Ectodermal cell (in vitro differentiated cells): Measurements from ENCODE around the gene RBM20.

Experiments
- H3K27ac ChIP-seq: 2 replicates; pipeline ENCODE4 v1.7.0; 2013; ENCODE audit warnings: mild to moderate bottlenecking, low read depth, low read length; ENCODE audit not compliant: insufficient read depth, poor library complexity, severe bottlenecking
- H3K27me3 ChIP-seq: 2 replicates; pipeline ENCODE4 v1.7.0; 2013; ENCODE audit warnings: mild to moderate bottlenecking, low read length; ENCODE audit not compliant: insufficient read depth, control insufficient read depth, poor library complexity, severe bottlenecking
- H3K36me3 ChIP-seq: one replicate; pipeline ENCODE4 v1.7.0; 2013; ENCODE audit warnings: low read length; ENCODE audit not compliant: control insufficient read depth, insufficient read depth
- H3K4me1 ChIP-seq: one replicate; pipeline ENCODE4 v1.7.0; 2013; ENCODE audit warnings: low read length; ENCODE audit not compliant: control insufficient read depth, insufficient read depth
- H3K4me3 ChIP-seq: 2 replicates; pipeline ENCODE4 v1.7.0; 2013; ENCODE audit warnings: low read depth, low read length, control low read depth; ENCODE audit not compliant: insufficient read depth
- H3K9me3 ChIP-seq: 2 replicates; pipeline ENCODE4 v1.7.0; 2013; ENCODE audit warnings: mild to moderate bottlenecking, low read length, moderate library complexity; ENCODE audit not compliant: control insufficient read depth
- WGBS, 2 experiments: methylation state at CpG; one replicate each; pipeline ENCODE4 v1.1.7; 2013; ENCODE audit warnings: missing lambda C conversion rate in 2 of 2; 5-methylcytosine and 5-hydroxymethylcytosine counted together

The RBM20 gene

GRCh38 chr10:110625356-110625894, 18.7 kb upstream of the RBM20 start:
- H3K9me3 ChIP-seq, result no peaks in the 10 kb centered on the region
- H3K4me1 ChIP-seq, result no peaks in the 10 kb centered on the region
- H3K4me3 ChIP-seq, result no peak overlapping the region
- H3K36me3 ChIP-seq, result no peaks in the 10 kb centered on the region
- no peaks in the 10 kb centered on the region for H3K27me3 ChIP-seq
- H3K27ac ChIP-seq, result no peak overlapping the region
- WGBS, 2 experiments, result 92% methylated on average over 6 of the region's 6 CpGs

- no peaks in the 10 kb centered on the region for H3K9me3 ChIP-seq
- H3K4me3 ChIP-seq, result no peak overlapping the region
- 95% methylated on average over 5 of the region's 5 CpGs for WGBS, 2 experiments
- H3K4me1 ChIP-seq, result no peaks in the 10 kb centered on the region
- no peak overlapping the region for H3K27ac ChIP-seq
- no peaks in the 10 kb centered on the region for H3K36me3 ChIP-seq
- H3K27me3 ChIP-seq, result no peaks in the 10 kb centered on the region
These were observed 17.9 kb upstream of the RBM20 start for GRCh38 chr10:110625951-110626855.

- Histone ChIP-seq H3K27me3 (no peaks in the 10 kb centered on the region), H3K4me1 (no peaks in the 10 kb centered on the region), H3K9me3 (no peaks in the 10 kb centered on the region), H3K36me3 (no peaks in the 10 kb centered on the region), H3K27ac (no peak overlapping the region), H3K4me3 (no peak overlapping the region)
These were observed 16.0 kb upstream of the RBM20 start for GRCh38 chr10:110628161-110628560.

- H3K9me3 ChIP-seq, result no peaks in the 10 kb centered on the region
- no peak overlapping the region for H3K27ac ChIP-seq
- H3K27me3 ChIP-seq, result no peaks in the 10 kb centered on the region
- WGBS, 2 experiments, result 73 to 80% methylated on average over 3 of the region's 3 CpGs
- H3K4me3 ChIP-seq, result no peak overlapping the region
- no peaks in the 10 kb centered on the region for H3K4me1 ChIP-seq
- H3K36me3 ChIP-seq, result no peaks in the 10 kb centered on the region
These were observed 14.4 kb upstream of the RBM20 start for GRCh38 chr10:110629680-110630191.

GRCh38 chr10:110631934-110632333, 12.2 kb upstream of the RBM20 start:
- no peaks in the 10 kb centered on the region for H3K27me3 ChIP-seq
- H3K4me3 ChIP-seq, result no peak overlapping the region
- H3K4me1 ChIP-seq, result no peaks in the 10 kb centered on the region
- no peaks in the 10 kb centered on the region for H3K36me3 ChIP-seq
- H3K9me3 ChIP-seq, result no peaks in the 10 kb centered on the region
- H3K27ac ChIP-seq, result no peak overlapping the region

- no peaks in the 10 kb centered on the region for H3K9me3 ChIP-seq
- WGBS, 2 experiments, result 93% methylated on average over 1 of the region's 1 CpG
- H3K27ac ChIP-seq, result no peak overlapping the region
- H3K27me3 ChIP-seq, result no peaks in the 10 kb centered on the region
- H3K36me3 ChIP-seq, result no peaks in the 10 kb centered on the region
- H3K4me1 ChIP-seq, result peaks cover 6% of the 10 kb centered on the region
- no peak overlapping the region for H3K4me3 ChIP-seq
These were observed 11.4 kb upstream of the RBM20 start for GRCh38 chr10:110632591-110633215.

- Histone ChIP-seq H3K4me1 (peaks cover 6% of the 10 kb centered on the region), H3K4me3 (no peak overlapping the region), H3K36me3 (no peaks in the 10 kb centered on the region), H3K9me3 (no peaks in the 10 kb centered on the region), H3K27ac (no peak overlapping the region), H3K27me3 (no peaks in the 10 kb centered on the region)
- WGBS, 2 experiments, result 94 to 96% methylated on average over 9 of the region's 9 CpGs
These were observed 9.5 kb upstream of the RBM20 start for GRCh38 chr10:110634527-110635209.

GRCh38 chr10:110636572-110636931, 7.6 kb upstream of the RBM20 start:
- WGBS, 2 experiments, result 97% methylated on average over 2 of the region's 2 CpGs
- no peak overlapping the region for H3K4me3 ChIP-seq
- no peaks in the 10 kb centered on the region for H3K9me3 ChIP-seq
- no peaks in the 10 kb centered on the region for H3K36me3 ChIP-seq
- peaks cover 11% of the 10 kb centered on the region for H3K4me1 ChIP-seq
- H3K27ac ChIP-seq, result peak overlapping the region; percentile 12
- peaks cover 3% of the 10 kb centered on the region for H3K27me3 ChIP-seq

- Histone ChIP-seq H3K36me3 (no peaks in the 10 kb centered on the region), H3K4me3 (no peak overlapping the region), H3K27me3 (peaks cover 8% of the 10 kb centered on the region), H3K4me1 (peaks cover 15% of the 10 kb centered on the region), H3K27ac (peak overlapping the region; percentile 12), H3K9me3 (no peaks in the 10 kb centered on the region)
- 28 to 33% methylated on average over 6 of the region's 6 CpGs for WGBS, 2 experiments
These were observed 7.1 kb upstream of the RBM20 start for GRCh38 chr10:110636932-110637557.
